A549 (cell line): ENCODE data around the gene GRIP2.

ENCODE experiments used
- BHLHE40 ChIP-seq: IDR thresholded peaks from 2 replicates; pipeline ENCODE4 v1.6.1; 2012; ENCODE audit warnings: low read depth, low read length, inconsistent platforms
- CTCF ChIP-seq: fragments of >200 bp; sonication (Bioruptor Twin); formaldehyde crosslinking; IDR thresholded peaks from 3 replicates; pipeline ENCODE4 v1.5.1; 2016
- POLR2A ChIP-seq: IDR thresholded peaks from 2 replicates; pipeline ENCODE4 v1.6.1; 2012; ENCODE audit warnings: mild to moderate bottlenecking, low read length

- TF ChIP-seq POLR2A (no peak), CTCF (no peak), BHLHE40 (no peak)
These were observed 21.7 kb downstream of the GRIP2 start for GRCh38 chr3:14518432-14518802.
